GM18907 (cell line): Measurements from ENCODE around the gene MIEF2.
"Not testable (repeated sequence)": the region's sequence is repeated elsewhere in the genome, so short reads cannot be mapped to it uniquely, and the experiment has no call there.

Experiments used
- ATAC-seq: cut with Tn5 transposase; IDR thresholded peaks from one replicate; pipeline ENCODE4 v1.9.1; 2021; ENCODE audit warnings: mild to moderate bottlenecking, moderate library complexity; ENCODE audit not compliant: unreplicated experiment

MIEF2 gene

GRCh38 chr17:18285296-18285695 lies 24.8 kb downstream of the MIEF2 start:
- ATAC-seq: no peak

GRCh38 chr17:18291718-18292540 lies 31.5 kb downstream of the MIEF2 start:
- no peak for ATAC-seq

GRCh38 chr17:18298061-18298460 lies 37.6 kb downstream of the MIEF2 start:
- ATAC-seq: not testable (repeated sequence)

GRCh38 chr17:18300725-18301480 lies 40.4 kb downstream of the MIEF2 start:
- ATAC-seq: no peak

- not testable (repeated sequence) for ATAC-seq
Measured at GRCh38 chr17:18303206-18303605, 42.7 kb downstream of the MIEF2 start.

- no peak for ATAC-seq
Measured at GRCh38 chr17:18309202-18309601, 48.7 kb downstream of the MIEF2 start.

- ATAC-seq: peak; percentile 22
Measured at GRCh38 chr17:18314059-18314730, 53.7 kb downstream of the MIEF2 start.

GRCh38 chr17:18314731-18315561 lies 54.5 kb downstream of the MIEF2 start, which contains the start of the genes SMCR8 and TOP3A:
SMCR8 (plus strand) TSS chr17:18315293; CDS start chr17:18315790, 497 bp downstream.
TOP3A (minus strand) TSS chr17:18314994; CDS start chr17:18314778, 216 bp downstream.
- peak; percentile 84 for ATAC-seq

GRCh38 chr17:18315562-18315922 lies 55.1 kb downstream of the MIEF2 start:
- peak; percentile 1 for ATAC-seq

GRCh38 chr17:18315961-18316360 lies 55.5 kb downstream of the MIEF2 start:
- ATAC-seq: no peak
